Measurements from ENCODE around the gene PLPPR3. TPM values are rescaled to one million over a fixed set of nuclear protein-coding genes. Genes with fewer than 3 reads are reported as not detected.

PLPPR3 gene
- total RNA-seq, 2 donors from 2014 or later: not detected

DNA sequence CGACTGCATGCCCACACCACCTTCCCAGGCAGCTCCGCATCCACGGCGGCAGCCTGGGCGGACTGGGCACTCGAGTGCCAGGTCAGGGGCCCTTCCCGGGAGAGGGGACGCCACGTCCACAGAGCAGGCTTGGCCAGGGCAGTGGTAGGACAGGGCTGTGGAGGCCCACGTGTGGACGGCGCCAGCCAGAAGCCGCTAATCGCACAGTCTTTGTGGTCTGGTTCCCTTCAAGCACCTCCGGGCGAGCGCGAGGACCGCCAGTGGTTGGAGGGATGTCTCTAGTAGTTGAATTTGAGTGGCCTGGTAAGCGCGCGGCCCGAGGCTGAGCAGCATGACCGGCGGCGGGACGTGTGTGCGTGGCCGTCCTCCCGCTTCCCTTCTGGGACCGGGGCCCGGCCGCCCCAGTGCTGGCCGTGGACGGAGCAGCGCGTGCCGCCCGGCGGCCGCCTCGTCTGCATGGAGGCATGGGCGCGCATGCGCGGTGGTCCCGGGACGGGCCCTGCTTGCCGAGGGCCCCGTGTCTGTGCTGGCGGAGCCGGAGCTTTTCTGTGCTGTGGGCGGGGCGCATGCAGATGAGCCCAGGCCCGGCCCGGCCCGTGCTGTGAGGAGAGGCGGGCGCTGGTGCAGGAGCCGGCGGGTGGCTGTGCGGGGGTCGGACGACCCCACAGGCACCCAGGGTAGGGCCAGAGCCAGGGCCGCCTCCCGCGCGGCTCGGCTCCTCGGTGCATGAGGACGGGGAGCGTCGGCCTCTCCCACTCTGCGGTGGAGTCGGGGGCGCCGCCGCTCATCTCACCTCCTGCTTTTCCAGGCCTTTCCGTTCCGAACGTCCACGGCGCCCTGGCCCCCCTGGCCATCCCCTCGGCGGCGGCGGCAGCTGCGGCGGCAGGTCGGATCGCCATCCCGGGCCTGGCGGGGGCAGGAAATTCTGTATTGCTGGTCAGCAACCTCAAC is 15.9 kb downstream of the PLPPR3 start:
- Mint-ChIP-seq H3K4me3 (peak overlapping the region; percentile 31), H3K4me1 (peaks cover 25% of the 10 kb centered on the region), H3K27ac (no peak overlapping the region), H3K36me3 (ENCODE audit: low read depth) (peaks cover 5% of the 10 kb centered on the region), H3K27me3 (no peaks in the 10 kb centered on the region)
- no peaks in the 10 kb centered on the region for H3K9me3 ChIP-seq (ENCODE audit: control insufficient read depth, low read length, poor library complexity, severe bottlenecking)
- ATAC-seq (no peak), DNase-seq (no peak)

GRCh38 chr19:805166-805551 is 16.6 kb downstream of the PLPPR3 start:
- peaks cover 30% of the 10 kb centered on the region for H3K4me1 Mint-ChIP-seq
- H3K36me3 Mint-ChIP-seq (ENCODE audit: low read depth): peaks cover 5% of the 10 kb centered on the region
- H3K4me3 Mint-ChIP-seq: peak overlapping the region; percentile 31
- no peak overlapping the region for H3K27ac Mint-ChIP-seq
- DNase-seq: no peak
- H3K27me3 Mint-ChIP-seq: no peaks in the 10 kb centered on the region
- no peak for ATAC-seq
- no peaks in the 10 kb centered on the region for H3K9me3 ChIP-seq (ENCODE audit: control insufficient read depth, low read length, poor library complexity, severe bottlenecking)

GRCh38 chr19:804419-805165 is 17.2 kb downstream of the PLPPR3 start:
- H3K4me1 Mint-ChIP-seq: peaks cover 35% of the 10 kb centered on the region
- no peaks in the 10 kb centered on the region for H3K27me3 Mint-ChIP-seq
- no peak overlapping the region for H3K4me3 Mint-ChIP-seq
- DNase-seq: no peak
- no peak overlapping the region for H3K27ac Mint-ChIP-seq
- H3K9me3 ChIP-seq (ENCODE audit: control insufficient read depth, low read length, poor library complexity, severe bottlenecking): no peaks in the 10 kb centered on the region
- peaks cover 5% of the 10 kb centered on the region for H3K36me3 Mint-ChIP-seq (ENCODE audit: low read depth)
- ATAC-seq: no peak

- Mint-ChIP-seq H3K27ac (peak overlapping the region; percentile 96), H3K4me1 (peaks cover 42% of the 10 kb centered on the region), H3K4me3 (peak overlapping the region; percentile 41), H3K36me3 (ENCODE audit: low read depth) (peaks cover 5% of the 10 kb centered on the region), H3K27me3 (no peaks in the 10 kb centered on the region)
- ATAC-seq (no peak), DNase-seq (no peak)
- no peaks in the 10 kb centered on the region for H3K9me3 ChIP-seq (ENCODE audit: control insufficient read depth, low read length, poor library complexity, severe bottlenecking)
Observed at GRCh38 chr19:803686-804418, 17.9 kb downstream of the PLPPR3 start.

- Mint-ChIP-seq H3K4me3 (peak overlapping the region; percentile 41), H3K36me3 (ENCODE audit: low read depth) (peaks cover 5% of the 10 kb centered on the region), H3K27me3 (no peaks in the 10 kb centered on the region), H3K4me1 (peaks cover 45% of the 10 kb centered on the region), H3K27ac (peak overlapping the region; percentile 96)
- H3K9me3 ChIP-seq (ENCODE audit: control insufficient read depth, low read length, poor library complexity, severe bottlenecking): no peaks in the 10 kb centered on the region
- ATAC-seq (no peak), DNase-seq (no peak)
Observed at GRCh38 chr19:803099-803561, 18.6 kb downstream of the PLPPR3 start.

DNA sequence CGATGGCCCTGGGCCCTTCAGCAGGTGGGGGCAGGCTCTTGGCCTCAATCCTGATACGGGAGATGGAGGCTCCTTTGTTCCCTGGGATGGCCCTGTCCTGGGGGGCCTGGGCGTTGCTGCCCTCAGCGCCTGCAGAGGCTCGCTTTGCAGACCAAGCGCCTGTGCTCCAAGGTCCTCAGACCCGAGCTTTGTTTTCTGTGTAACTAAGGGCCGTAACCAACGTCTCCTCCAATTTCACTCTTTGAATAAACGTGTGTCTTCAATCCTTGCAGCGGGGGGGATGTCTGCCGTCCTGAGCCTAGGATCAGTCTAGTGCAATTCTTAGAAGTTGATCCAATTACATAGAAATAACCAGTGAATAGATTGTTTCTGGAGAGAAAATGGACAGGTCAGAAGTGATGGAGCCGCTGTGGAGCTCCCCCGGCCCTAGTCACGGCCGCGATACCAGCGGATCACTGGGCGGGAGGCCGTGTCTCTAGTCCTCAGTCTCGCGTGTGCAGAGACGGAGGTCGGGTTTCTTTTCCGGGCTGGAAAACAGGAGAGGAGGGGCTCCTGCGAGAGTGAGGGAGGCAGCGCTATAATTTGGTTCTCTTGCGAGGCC is 19.2 kb downstream of the PLPPR3 start:
- Mint-ChIP-seq H3K4me1 (peaks cover 43% of the 10 kb centered on the region), H3K27me3 (no peaks in the 10 kb centered on the region), H3K27ac (peak overlapping the region; percentile 96), H3K4me3 (peak overlapping the region; percentile 89), H3K36me3 (ENCODE audit: low read depth) (peaks cover 3% of the 10 kb centered on the region)
- H3K9me3 ChIP-seq (ENCODE audit: control insufficient read depth, low read length, poor library complexity, severe bottlenecking): no peaks in the 10 kb centered on the region
- ATAC-seq: no peak
- DNase-seq: no peak

- Mint-ChIP-seq H3K27ac (peak overlapping the region; percentile 96), H3K27me3 (no peaks in the 10 kb centered on the region), H3K36me3 (ENCODE audit: low read depth) (no peaks in the 10 kb centered on the region)
Observed at GRCh38 chr19:801861-802497, 19.8 kb downstream of the PLPPR3 start.

GRCh38 chr19:801030-801860 is 20.5 kb downstream of the PLPPR3 start:
- Mint-ChIP-seq H3K27ac (peak overlapping the region; percentile 96), H3K36me3 (ENCODE audit: low read depth) (no peaks in the 10 kb centered on the region), H3K27me3 (no peaks in the 10 kb centered on the region), H3K4me3 (peak overlapping the region; percentile 89), H3K4me1 (peaks cover 43% of the 10 kb centered on the region)
- DNase-seq (no peak), ATAC-seq (no peak)
- H3K9me3 ChIP-seq (ENCODE audit: control insufficient read depth, low read length, poor library complexity, severe bottlenecking): no peaks in the 10 kb centered on the region

More at GRCh38 chr19:801861-802497, 19.8 kb downstream of the PLPPR3 start:
- Mint-ChIP-seq H3K4me1 (peaks cover 39% of the 10 kb centered on the region), H3K4me3 (peak overlapping the region; percentile 89)
- DNase-seq (no peak), ATAC-seq (no peak)
- no peaks in the 10 kb centered on the region for H3K9me3 ChIP-seq (ENCODE audit: control insufficient read depth, low read length, poor library complexity, severe bottlenecking)

DNA sequence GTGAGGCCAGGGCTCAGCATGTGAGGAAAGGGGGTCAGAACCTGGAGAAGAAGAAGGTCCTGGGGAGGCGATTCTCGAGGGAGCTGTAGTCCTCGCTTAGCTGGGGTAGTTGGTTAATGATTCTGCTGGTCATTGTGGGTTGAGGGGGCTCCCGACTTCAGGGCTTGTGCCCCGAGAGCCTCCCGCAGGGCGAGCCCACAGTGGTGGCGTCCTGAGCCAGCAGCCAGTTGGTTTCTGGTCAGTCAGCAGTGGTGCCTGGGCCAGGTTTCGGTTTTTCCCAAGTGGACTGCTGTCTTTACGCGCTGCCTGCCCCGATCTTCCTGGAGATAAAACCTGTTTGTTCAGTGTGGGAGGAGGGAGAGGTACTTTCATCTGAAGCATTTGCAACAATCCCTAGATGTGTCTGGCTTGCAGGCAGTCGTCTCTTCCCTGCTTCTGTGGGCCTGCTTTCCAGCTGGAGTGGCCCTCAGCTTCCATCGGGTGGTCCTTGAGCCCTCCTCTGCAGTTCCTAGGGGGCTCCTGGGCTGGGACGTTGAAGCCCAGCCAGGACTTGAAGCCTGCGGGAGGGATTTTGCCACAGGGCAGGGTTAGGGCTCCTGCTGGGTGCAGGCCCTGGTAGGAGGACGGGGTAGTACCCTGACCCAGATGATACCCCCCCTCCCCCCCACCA is 21.3 kb downstream of the PLPPR3 start:
- peak overlapping the region; percentile 89 for H3K4me3 Mint-ChIP-seq
- H3K27ac Mint-ChIP-seq: peak overlapping the region; percentile 96
- no peaks in the 10 kb centered on the region for H3K9me3 ChIP-seq (ENCODE audit: control insufficient read depth, low read length, poor library complexity, severe bottlenecking)
- H3K4me1 Mint-ChIP-seq: peaks cover 43% of the 10 kb centered on the region
- no peak for DNase-seq
- no peak for ATAC-seq
- no peaks in the 10 kb centered on the region for H3K36me3 Mint-ChIP-seq (ENCODE audit: low read depth)
- no peaks in the 10 kb centered on the region for H3K27me3 Mint-ChIP-seq

GRCh38 chr19:799076-799881 is 22.5 kb downstream of the PLPPR3 start:
- Mint-ChIP-seq H3K36me3 (ENCODE audit: low read depth) (no peaks in the 10 kb centered on the region), H3K4me3 (peak overlapping the region; percentile 89), H3K27me3 (no peaks in the 10 kb centered on the region), H3K4me1 (peaks cover 41% of the 10 kb centered on the region), H3K27ac (peak overlapping the region; percentile 96)
- no peaks in the 10 kb centered on the region for H3K9me3 ChIP-seq (ENCODE audit: control insufficient read depth, low read length, poor library complexity, severe bottlenecking)
- DNase-seq: no peak
- no peak for ATAC-seq
